GM13977 (cell line): ENCODE results near the gene CACNA1D.

Source experiments
- DNase-seq: peaks from one replicate; pipeline ENCODE4 v3.0.0; 2012; ENCODE audit warnings: low spot score
- in situ Hi-C: fragments of 300-500 bp; cut with MboI; formaldehyde crosslinking; loops from one replicate; pipeline ENCODE4 v1.12.0; 2022; ENCODE audit warnings: low sequenced_read_pairs, low pct_unique_long_range_greater_than_20kb, mixed read lengths, inconsistent platforms; ENCODE audit not compliant: unreplicated experiment
- TF ChIP-seq, protein P1 (sequence below): IDR thresholded peaks from 2 replicates; pipeline ENCODE4 v1.5.1; 2012; ENCODE audit warnings: mild to moderate bottlenecking, control low read depth; ENCODE audit not compliant: insufficient read depth; ENCODE audit errors: extremely low read depth, missing control alignments

Gene CACNA1D

DNA sequence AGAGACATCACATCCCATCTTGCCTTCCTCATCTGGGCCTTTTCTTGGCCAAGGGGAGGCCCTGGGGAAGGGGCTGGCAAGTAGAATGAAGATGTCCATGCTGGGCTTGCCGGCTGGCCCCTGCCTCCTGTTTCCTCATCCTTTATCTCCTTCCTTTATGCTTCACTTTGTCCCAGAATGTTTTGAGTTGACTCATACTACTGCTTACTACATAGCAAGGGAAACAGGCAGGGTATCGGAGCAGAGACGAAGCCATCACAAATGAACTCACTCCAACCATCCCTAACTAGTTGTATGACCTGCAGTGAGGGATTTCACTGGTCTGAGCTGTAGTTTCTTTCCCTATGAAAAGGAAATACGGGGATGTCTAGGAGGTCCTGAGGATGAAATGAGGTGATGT, 285.8 kb downstream of the CACNA1D start:
- TF ChIP-seq, protein P1, sequence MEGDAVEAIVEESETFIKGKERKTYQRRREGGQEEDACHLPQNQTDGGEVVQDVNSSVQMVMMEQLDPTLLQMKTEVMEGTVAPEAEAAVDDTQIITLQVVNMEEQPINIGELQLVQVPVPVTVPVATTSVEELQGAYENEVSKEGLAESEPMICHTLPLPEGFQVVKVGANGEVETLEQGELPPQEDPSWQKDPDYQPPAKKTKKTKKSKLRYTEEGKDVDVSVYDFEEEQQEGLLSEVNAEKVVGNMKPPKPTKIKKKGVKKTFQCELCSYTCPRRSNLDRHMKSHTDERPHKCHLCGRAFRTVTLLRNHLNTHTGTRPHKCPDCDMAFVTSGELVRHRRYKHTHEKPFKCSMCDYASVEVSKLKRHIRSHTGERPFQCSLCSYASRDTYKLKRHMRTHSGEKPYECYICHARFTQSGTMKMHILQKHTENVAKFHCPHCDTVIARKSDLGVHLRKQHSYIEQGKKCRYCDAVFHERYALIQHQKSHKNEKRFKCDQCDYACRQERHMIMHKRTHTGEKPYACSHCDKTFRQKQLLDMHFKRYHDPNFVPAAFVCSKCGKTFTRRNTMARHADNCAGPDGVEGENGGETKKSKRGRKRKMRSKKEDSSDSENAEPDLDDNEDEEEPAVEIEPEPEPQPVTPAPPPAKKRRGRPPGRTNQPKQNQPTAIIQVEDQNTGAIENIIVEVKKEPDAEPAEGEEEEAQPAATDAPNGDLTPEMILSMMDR: no peak
- in situ Hi-C loops: no loop called here
- DNase-seq: no peak

DNA sequence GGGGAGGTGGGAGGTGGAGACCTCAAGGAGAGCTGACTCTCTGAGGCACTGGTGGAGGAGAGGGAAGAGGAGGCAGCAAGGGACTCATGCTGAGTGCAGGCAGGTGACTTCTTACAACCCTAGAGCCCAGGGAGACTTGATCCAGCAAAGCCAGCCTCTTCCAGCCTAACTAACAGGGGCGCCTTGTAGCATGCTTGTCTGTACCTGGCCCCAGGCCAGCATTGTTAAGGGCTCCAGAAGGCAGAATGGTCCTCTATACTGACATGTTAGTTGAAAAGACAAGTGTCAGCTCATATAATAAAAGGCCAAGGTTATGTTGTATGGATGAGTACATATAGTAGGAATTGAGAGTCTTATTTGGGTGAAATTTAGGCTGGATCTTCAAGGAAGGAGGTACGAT, 286.4 kb downstream of the CACNA1D start:
- in situ Hi-C loops: no loop called here
- DNase-seq: no peak
- TF ChIP-seq, protein P1: no peak

DNA sequence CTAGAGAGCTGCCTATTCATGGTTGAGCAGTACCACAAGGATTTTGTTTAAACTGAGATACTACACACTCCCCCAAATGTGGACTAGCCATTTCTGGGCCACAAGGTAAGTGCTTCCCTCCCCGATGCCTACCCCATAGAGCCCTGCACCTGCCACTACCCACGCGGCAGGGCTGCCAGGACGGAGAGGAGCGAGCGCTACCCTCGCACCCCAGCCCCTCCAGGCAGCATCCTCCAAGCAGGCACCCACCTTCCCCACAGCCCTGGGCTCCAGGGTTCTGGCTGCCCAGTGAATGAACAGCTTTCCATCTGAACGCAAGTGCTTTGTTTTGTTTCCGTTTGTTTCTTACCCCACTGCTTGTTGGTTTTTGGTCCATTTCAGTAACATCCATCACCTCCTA, 292.6 kb downstream of the CACNA1D start:
- TF ChIP-seq, protein P1: no peak
- in situ Hi-C loops: no loop called here
- no peak for DNase-seq

DNA sequence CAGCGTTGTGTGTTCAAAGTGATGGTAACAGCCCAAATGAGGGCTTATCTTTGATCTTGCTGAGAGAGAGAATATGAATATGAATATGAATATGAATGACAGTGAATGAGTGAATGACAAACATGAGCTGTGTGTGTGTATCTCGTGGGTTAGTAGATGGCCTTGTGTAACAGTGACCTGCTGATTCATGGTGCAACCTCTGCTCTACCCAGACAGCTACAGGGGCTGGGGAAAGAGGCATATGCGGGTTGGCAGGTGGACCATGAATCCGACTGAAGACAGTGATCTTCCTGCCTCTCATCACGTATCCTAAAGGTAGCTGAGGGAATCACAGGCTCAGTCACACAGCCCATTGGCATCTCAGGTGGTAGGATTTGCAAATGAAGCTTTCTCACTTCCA, 293.6 kb downstream of the CACNA1D start:
- TF ChIP-seq, protein P1: no peak
- in situ Hi-C loops: no loop called here
- DNase-seq: no peak

DNA sequence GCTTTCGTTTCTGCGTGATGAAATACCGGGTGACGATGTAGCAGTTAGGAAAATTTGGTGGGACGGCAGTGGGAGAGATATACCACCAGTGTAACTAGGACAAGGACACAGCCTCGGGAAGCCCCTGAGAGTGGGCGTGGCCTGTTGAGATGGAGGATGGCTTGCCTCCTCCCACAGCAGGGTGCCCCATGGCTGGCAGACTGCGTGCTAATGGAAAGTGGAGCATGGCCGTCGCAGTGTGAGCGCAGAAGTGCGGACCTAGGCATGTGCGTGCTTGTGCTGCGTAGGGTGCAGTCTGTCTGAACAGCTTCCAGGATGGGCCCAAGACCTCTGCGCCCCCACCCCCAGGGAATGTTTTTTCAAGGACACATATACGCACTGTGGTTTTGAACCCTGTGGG, 295.0 kb downstream of the CACNA1D start:
- no peak for DNase-seq
- TF ChIP-seq, protein P1: no peak
- in situ Hi-C loops: no loop called here

DNA sequence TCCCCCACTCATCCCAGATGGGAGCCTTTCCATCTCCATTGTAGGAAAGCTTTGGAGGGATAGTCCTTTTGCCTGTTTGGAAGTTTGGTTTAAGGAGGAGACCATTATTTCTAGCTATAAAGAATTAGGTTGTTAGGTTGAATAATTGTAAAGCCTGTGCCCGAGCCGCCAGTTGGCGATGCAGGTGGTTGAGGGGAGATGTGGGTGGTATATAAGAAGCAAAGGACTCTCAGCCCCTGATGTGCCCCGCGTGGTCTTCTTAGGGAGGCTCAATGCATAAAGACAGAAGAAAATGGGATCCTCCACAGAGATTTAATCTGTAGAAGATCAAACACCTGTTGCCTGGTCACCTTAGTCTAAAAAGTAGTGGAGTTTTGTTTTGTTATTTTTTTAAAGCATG, 296.1 kb downstream of the CACNA1D start:
- in situ Hi-C loops: no loop called here
- TF ChIP-seq, protein P1: no peak
- no peak for DNase-seq

DNA sequence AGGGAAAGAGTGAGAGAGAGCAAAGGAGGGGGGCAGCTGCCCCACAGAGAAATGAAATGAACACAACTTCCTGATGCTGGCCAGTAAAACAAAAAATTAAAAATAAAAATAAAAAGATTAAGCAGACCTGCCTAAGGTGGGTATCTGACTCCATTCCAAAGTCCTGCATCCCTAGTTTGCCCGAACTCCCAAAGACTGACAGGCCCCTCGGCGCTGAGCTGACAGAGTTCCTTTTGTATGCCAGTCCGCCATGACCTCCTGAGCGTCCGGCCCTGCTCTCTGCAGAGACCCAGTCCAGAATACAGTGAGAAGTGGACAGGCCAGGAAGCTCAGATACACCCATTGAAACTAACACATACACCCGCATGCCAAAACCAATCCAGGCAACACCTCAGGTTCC, 296.9 kb downstream of the CACNA1D start:
- no peak for DNase-seq
- in situ Hi-C loops: no loop called here
- TF ChIP-seq, protein P1: no peak
